Thymus (tissue), 11 donors: ENCODE results near the gene C17orf75. TPM values are rescaled to one million over a fixed set of nuclear protein-coding genes. Genes with fewer than 3 reads are reported as not detected.

Experiments
- DNase-seq, 9 donors: peaks; one replicate each; pipeline ENCODE4 v3.0.0-alpha.2; 2013; ENCODE audit warnings: low spot score in 9 of 9, low read depth in 6 of 9, missing footprints in 1 of 9
- H3K27ac ChIP-seq, 2 donors: one replicate each; pipeline ENCODE4 v1.5.1; 2013; ENCODE audit warnings: control low read depth in 1 of 2, low read depth in 1 of 2, low read length in 1 of 2, mild to moderate bottlenecking in 1 of 2, moderate library complexity in 1 of 2
- H3K27me3 ChIP-seq, 2 donors: one replicate each; pipeline ENCODE4 v1.5.1; 2013; ENCODE audit warnings: low read length in 1 of 2; ENCODE audit not compliant: control insufficient read depth in 2 of 2, insufficient read depth in 1 of 2
- H3K36me3 ChIP-seq, 2 donors: one replicate each; pipeline ENCODE4 v1.5.1; 2013; ENCODE audit warnings: low read length in 1 of 2, mild to moderate bottlenecking in 1 of 2, moderate library complexity in 1 of 2; ENCODE audit not compliant: control insufficient read depth in 2 of 2, insufficient read depth in 2 of 2
- H3K4me1 ChIP-seq, 2 donors: one replicate each; pipeline ENCODE4 v1.5.1; 2013; ENCODE audit warnings: low read length in 2 of 2; ENCODE audit not compliant: control insufficient read depth in 2 of 2, insufficient read depth in 2 of 2
- H3K4me3 ChIP-seq, 2 donors: one replicate each; pipeline ENCODE4 v1.5.1; 2013; ENCODE audit warnings: low read length in 2 of 2, control low read depth in 1 of 2, mild to moderate bottlenecking in 1 of 2
- H3K9me3 ChIP-seq, 2 donors: one replicate each; pipeline ENCODE4 v1.5.1; 2013; ENCODE audit warnings: low read length in 1 of 2, mild to moderate bottlenecking in 1 of 2; ENCODE audit not compliant: control insufficient read depth in 2 of 2, insufficient read depth in 1 of 2
- WGBS: extraction: QIAGEN DNeasy Blood & Tissue Kit; methylation state at CpG from one replicate; pipeline ENCODE4 v1.1.7; 2013; 5-methylcytosine and 5-hydroxymethylcytosine counted together
- polyA plus RNA-seq: library from polyadenylated mRNA; stranded (reverse); fragments of 200-250 nt; gene quantifications from one replicate; pipeline ENCODE4 v1.2.3, GENCODE V29; 2013
- total RNA-seq: library from RNA; stranded (reverse); fragments of 120-200 nt; gene quantifications from one replicate; pipeline ENCODE4 v1.2.4, GENCODE V29; 2013
- donor health status: healthy.

C17orf75 gene
- total and polyA plus RNA-seq, 2 donors, result 21.5 to 30.7 TPM

GRCh38 chr17:32302860-32303649 is 38.9 kb downstream of the C17orf75 start:
- no peak overlapping the region for H3K27ac ChIP-seq
- no peaks in the 10 kb centered on the region for H3K4me1 ChIP-seq
- no peaks in the 10 kb centered on the region for H3K9me3 ChIP-seq
- no peaks in the 10 kb centered on the region for H3K36me3 ChIP-seq
- H3K27me3 ChIP-seq, result no peaks in the 10 kb centered on the region
- DNase-seq, result no peak
- WGBS, result 95% methylated on average over 10 of the region's 10 CpGs
- H3K4me3 ChIP-seq, result no peak overlapping the region

GRCh38 chr17:32302037-32302436 is 39.9 kb downstream of the C17orf75 start:
- DNase-seq, result no peak
- no peaks in the 10 kb centered on the region for H3K4me1 ChIP-seq
- 92% methylated on average over 4 of the region's 4 CpGs for WGBS
- H3K27me3 ChIP-seq, result no peaks in the 10 kb centered on the region
- H3K36me3 ChIP-seq, result no peaks in the 10 kb centered on the region
- no peaks in the 10 kb centered on the region for H3K9me3 ChIP-seq
- H3K27ac ChIP-seq, result no peak overlapping the region
- no peak overlapping the region for H3K4me3 ChIP-seq

DNA sequence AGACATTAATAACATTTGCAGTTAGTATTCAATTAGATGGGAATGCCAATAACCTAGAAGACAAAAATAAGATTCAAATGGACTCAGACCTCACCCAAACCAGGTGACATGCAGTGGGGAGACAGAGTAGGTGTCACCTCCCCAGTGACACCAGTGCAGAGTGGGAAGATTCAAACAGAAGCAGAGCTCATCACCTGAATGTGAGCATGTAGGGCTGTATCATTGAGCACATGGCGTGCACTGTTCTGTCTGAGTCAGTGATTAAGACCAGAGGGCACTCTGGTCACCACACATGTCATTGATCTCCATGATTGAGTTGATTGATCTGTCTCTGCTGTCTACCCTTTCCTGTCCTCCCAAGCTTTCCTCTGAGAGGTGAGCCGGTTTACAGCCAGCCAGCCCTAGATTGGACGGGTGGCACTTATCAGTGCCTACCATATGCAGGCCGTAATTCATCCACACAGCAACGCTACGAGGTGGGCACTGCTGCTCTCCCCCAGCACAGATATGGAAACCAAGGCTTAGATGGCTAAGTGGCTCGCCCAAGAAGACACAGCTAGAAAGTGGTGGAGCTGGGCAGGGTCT is 42.3 kb downstream of the C17orf75 start:
- Histone ChIP-seq H3K36me3 (no peaks in the 10 kb centered on the region), H3K4me1 (no peaks in the 10 kb centered on the region), H3K27me3 (no peaks in the 10 kb centered on the region), H3K4me3 (no peak overlapping the region), H3K27ac (no peak overlapping the region), H3K9me3 (no peaks in the 10 kb centered on the region)
- 97% methylated on average over 7 of the region's 7 CpGs for WGBS
- DNase-seq, result no peak

- Histone ChIP-seq H3K4me3 (no peak overlapping the region), H3K9me3 (no peaks in the 10 kb centered on the region), H3K4me1 (no peaks in the 10 kb centered on the region), H3K27me3 (no peaks in the 10 kb centered on the region), H3K27ac (no peak overlapping the region), H3K36me3 (no peaks in the 10 kb centered on the region)
- no peak for DNase-seq
- WGBS, result 87% methylated on average over 13 of the region's 13 CpGs
Measured at GRCh38 chr17:32298721-32299579, 43.0 kb downstream of the C17orf75 start.

- Histone ChIP-seq H3K27ac (no peak overlapping the region), H3K9me3 (no peaks in the 10 kb centered on the region), H3K4me3 (no peak overlapping the region), H3K36me3 (no peaks in the 10 kb centered on the region), H3K4me1 (no peaks in the 10 kb centered on the region), H3K27me3 (no peaks in the 10 kb centered on the region)
- 95% methylated on average over 6 of the region's 6 CpGs for WGBS
- no peak for DNase-seq
Measured at GRCh38 chr17:32298298-32298697, 43.7 kb downstream of the C17orf75 start.

GRCh38 chr17:32297860-32298259 is 44.1 kb downstream of the C17orf75 start:
- WGBS, result 97% methylated on average over 6 of the region's 6 CpGs
- no peaks in the 10 kb centered on the region for H3K9me3 ChIP-seq
- DNase-seq, result no peak

GRCh38 chr17:32297424-32297823 is 44.5 kb downstream of the C17orf75 start:
- Histone ChIP-seq H3K36me3 (no peaks in the 10 kb centered on the region), H3K4me3 (no peak overlapping the region), H3K27ac (no peak overlapping the region), H3K4me1 (no peaks in the 10 kb centered on the region), H3K27me3 (no peaks in the 10 kb centered on the region), H3K9me3 (no peaks in the 10 kb centered on the region)
- DNase-seq, result no peak
- 96% methylated on average over 2 of the region's 2 CpGs for WGBS

More at GRCh38 chr17:32297860-32298259, 44.1 kb downstream of the C17orf75 start:
- no peaks in the 10 kb centered on the region for H3K36me3 ChIP-seq
- H3K27ac ChIP-seq, result no peak overlapping the region
- no peak overlapping the region for H3K4me3 ChIP-seq
- no peaks in the 10 kb centered on the region for H3K27me3 ChIP-seq
- H3K4me1 ChIP-seq, result no peaks in the 10 kb centered on the region

DNA sequence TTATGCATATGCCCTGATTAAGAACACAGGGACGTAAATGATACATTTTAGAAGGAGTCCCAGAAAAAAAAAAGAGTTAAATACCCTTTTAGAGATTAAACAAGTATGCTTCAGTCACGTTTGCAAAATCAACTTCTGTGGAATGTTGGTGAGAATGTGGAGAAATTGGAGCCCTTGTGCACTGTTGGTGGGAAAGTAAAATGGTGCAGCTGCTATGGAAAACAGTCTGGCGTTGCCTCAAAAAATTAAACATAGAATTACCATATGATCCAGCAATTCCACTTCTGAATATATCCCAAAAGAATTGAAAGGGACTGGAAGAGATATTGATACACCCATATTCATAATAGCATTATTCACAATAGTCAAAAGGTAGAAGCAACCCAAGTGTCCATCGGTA is 49.9 kb downstream of the C17orf75 start:
- Histone ChIP-seq H3K9me3 (no peaks in the 10 kb centered on the region), H3K4me1 (peaks cover 8 to 17% of the 10 kb centered on the region in 2 donors), H3K27ac (no peak overlapping the region), H3K36me3 (no peaks in the 10 kb centered on the region), H3K27me3 (no peaks in the 10 kb centered on the region), H3K4me3 (no peak overlapping the region)
- WGBS, result 89% methylated on average over 4 of the region's 4 CpGs
- DNase-seq, result no peak
